GM19397 (cell line): ENCODE results near the gene MYO1D.
"Not testable (repeated sequence)": the region's sequence is repeated elsewhere in the genome, so short reads cannot be mapped to it uniquely, and the experiment has no call there.

Source experiments
- ATAC-seq: cut with Tn5 transposase; IDR thresholded peaks from one replicate; pipeline ENCODE4 v1.9.1; 2021; ENCODE audit warnings: mild to moderate bottlenecking, moderate library complexity; ENCODE audit not compliant: unreplicated experiment

Gene MYO1D

GRCh38 chr17:32896647-32897258 lies 19.8 kb upstream of the MYO1D start:
- no peak for ATAC-seq

GRCh38 chr17:32894245-32894644 lies 17.3 kb upstream of the MYO1D start:
- no peak for ATAC-seq

DNA sequence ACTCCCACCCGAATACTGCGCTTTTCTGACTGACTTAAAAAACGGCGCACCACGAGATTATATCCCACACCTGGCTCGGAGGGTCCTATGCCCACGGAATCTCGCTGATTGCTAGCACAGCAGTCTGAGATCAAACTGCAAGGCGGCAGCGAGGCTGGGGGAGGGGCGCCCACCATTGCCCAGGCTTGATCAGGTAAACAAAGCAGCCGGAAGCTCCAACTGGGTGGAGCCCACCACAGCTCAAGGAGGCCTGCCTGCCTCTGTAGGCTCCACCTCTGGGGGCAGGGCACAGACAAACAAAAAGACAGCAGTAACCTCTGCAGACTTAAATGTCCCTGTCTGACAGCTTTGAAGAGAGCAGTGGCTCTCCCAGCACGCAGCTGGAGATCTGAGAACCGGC lies 10.5 kb upstream of the MYO1D start:
- ATAC-seq, result not testable (repeated sequence)

DNA sequence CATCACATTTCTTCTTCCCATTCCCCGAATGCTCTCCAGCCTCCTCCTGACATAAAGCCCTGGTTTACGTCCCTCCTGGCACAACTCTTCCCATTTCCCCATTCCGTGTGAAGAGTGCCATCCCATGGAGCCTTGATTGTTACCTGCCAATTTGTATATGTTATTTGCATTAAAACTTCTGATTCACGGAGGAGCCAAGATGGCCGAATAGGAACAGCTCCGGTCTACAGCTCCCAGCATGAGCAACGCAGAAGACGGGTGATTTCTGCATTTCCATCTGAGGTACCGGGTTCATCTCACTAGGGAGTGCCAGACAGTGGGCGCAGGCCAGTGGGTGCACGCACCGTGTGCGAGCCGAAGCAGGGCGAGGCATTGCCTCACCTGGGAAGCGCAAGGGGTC lies 10.0 kb upstream of the MYO1D start:
- ATAC-seq, result not testable (repeated sequence)

DNA sequence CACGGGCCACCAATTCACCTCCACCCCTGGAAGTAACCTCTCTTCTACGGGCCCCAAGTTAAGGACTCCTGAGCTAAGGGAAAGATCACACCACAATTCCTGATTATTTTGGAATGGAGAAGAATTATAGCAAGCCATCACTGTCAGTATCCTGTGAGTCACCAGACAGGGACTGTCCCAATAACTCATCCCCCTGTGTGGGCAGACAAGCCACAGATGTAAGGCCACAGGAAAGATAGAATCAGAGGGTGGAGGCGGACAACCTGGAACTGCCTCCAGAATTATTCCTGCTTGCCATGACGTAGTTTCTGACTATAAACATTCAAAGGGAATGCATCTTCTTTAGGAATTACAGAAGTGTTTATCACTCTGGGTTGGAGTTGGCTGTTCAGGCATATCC lies 5.8 kb upstream of the MYO1D start:
- ATAC-seq, result no peak

GRCh38 chr17:32882029-32882428 lies 5.1 kb upstream of the MYO1D start:
- no peak for ATAC-seq

- no peak for ATAC-seq
Measured at GRCh38 chr17:32880671-32881453, 3.9 kb upstream of the MYO1D start.

GRCh38 chr17:32879134-32879533 lies 2.2 kb upstream of the MYO1D start:
- ATAC-seq, result no peak

DNA sequence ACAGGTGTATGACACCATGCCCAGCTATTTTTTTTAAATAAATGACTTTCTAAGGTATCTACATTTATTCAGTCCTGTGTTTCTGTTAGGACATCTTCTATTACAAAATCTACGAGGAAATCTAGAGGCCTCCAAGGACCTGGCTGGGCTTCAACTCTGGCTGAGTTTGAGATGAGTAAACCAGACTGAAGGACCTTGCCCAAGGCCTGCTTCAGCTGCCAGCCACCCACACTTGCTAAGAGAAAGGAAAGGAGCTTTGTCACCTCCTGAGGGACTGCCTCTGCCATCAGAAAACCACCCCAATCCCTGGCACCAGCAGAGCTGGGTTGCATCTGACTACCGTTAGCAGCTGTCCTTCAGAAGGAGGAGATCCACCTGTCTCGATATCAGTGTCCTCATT lies 1.3 kb upstream of the MYO1D start:
- no peak for ATAC-seq

GRCh38 chr17:32877164-32877764 lies 340 bp upstream of the MYO1D start:
- peak; percentile 88 for ATAC-seq

- ATAC-seq, result no peak
Measured at GRCh38 chr17:32875923-32876416, 954 bp downstream of the MYO1D start.

- ATAC-seq, result no peak
Measured at GRCh38 chr17:32875230-32875917, 1.6 kb downstream of the MYO1D start.

DNA sequence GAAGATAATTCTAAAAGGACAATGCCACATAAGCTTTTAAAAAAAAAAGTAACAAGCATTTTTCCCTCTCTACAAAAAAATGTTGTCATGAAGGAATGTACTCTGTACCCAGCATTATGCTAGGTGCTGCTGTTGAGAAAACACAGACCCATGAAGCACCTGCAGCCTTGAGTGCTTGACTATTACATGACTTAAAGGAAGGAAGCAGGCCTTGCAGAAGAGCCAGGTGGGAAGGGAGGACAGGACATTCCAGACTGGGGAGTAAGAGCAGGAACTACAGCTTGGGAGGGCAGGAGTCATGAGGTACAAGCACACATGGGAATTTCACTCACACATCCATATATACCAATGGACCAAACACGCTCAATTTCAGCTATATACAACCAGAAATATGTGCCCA lies 3.8 kb downstream of the MYO1D start:
- no peak for ATAC-seq

- no peak for ATAC-seq
Measured at GRCh38 chr17:32871746-32872145, 5.2 kb downstream of the MYO1D start.

DNA sequence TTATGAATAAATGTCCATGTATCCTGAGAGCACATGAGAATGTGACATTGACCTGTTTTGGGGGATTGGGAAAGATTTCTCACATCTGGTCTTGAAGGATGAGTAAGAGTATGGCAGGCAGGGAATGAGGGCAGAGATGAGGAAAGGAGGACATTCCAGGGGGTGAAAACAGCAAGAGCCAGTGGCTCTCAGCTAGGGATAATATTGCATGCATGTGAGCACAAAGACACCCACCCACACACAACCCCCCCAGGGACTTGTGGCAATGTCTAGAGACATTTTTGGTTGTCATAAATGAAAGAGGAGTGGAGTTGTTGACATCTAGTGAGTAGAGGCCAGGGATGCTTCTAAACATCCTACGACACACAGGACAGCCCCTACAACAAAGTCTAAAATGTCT lies 6.0 kb downstream of the MYO1D start:
- ATAC-seq, result no peak

GRCh38 chr17:32870027-32870670 lies 6.8 kb downstream of the MYO1D start:
- no peak for ATAC-seq

- ATAC-seq, result no peak
Measured at GRCh38 chr17:32869345-32870026, 7.4 kb downstream of the MYO1D start.

DNA sequence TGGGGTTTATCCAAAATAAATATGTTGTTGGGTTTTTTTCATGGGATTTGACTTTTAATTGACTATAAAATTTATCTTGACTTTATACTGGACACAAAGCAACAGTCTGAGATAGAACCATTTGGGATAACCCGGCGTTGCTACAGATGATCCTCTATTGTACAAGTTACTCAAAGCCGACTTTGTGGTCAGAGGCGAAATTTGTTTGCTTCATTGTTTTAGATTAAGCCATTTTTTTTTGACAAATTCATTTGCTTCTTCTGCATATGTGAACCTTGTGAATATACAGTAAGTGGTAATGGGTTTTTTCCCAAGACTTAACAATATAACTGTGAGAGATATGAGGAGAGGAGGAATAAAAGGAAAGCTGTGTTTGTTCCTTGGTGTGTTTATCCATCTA lies 11.8 kb downstream of the MYO1D start:
- no peak for ATAC-seq

DNA sequence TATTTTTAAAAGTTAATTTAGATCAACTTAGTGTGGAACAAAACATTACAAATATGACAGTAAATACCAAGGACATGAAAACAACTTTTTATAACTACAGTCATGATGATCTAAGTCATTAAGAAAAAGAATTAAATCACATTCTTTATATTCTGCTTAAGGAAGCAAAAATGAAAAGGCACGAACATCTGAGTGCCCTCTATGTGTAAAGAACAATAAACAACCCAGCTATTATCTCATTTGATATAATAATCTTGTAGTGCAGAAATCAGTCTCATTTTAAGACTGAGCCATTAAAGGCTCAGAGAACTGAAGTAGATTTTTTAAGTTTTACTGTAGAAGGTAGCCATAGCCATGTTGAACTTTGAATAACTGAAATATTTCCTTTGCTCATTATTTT lies 13.4 kb downstream of the MYO1D start:
- ATAC-seq, result no peak

DNA sequence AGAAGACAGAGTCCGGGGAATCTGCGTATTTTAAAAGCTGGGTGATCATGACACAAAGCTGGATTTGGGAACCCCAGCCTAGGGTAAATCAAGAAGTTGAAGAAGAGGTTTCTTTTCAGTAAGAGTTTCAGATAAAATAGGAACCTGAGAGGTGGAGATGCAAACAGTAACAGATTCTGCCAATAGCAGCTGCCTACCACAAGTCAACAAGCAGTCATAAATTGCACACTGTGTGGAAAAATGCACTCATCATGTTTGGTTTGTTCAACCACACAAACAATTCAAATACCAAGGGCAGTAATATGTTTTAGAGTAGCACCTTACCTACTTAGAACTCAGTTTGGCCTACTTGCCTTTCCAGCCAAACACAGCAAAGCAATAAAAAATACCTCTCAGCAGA lies 14.0 kb downstream of the MYO1D start:
- no peak for ATAC-seq
